Left lung (tissue), 10 donors: ENCODE data around the gene IL20RA. TPM values are rescaled to one million over a fixed set of nuclear protein-coding genes. Genes with fewer than 3 reads are reported as not detected.

ENCODE experiments used
- ATAC-seq: fragments of 200-7000 bp; cut with Tn5 transposase; one replicate; pipeline ENCODE4 v1.9.1; 2020; ENCODE audit warnings: moderate library complexity
- DNase-seq, 4 donors: peaks; one replicate each; pipeline ENCODE4 v3.0.0-alpha.2; 2013 to 2020
- H3K27ac ChIP-seq, 2 donors: fragments of 200-600 bp; sonication (generic) in 1 of 2; one replicate each; pipeline versions ENCODE4 v1.5.0 to v1.8.0; 2020 to 2021
- H3K27me3 ChIP-seq, 2 donors: fragments of 200-600 bp; sonication (generic) in 1 of 2; one replicate each; pipeline versions ENCODE4 v1.5.0 to v1.8.0; 2020 to 2021
- H3K36me3 ChIP-seq, 2 donors: fragments of 200-600 bp; sonication (generic) in 1 of 2; one replicate each; pipeline versions ENCODE4 v1.5.0 to v1.8.0; 2020 to 2021
- H3K4me1 ChIP-seq, 2 donors: fragments of 200-600 bp; one replicate each; pipeline ENCODE4 v1.8.0; 2021
- H3K4me3 ChIP-seq, 2 donors: fragments of 200-600 bp; sonication (generic) in 1 of 2; one replicate each; pipeline versions ENCODE4 v1.5.0 to v1.8.0; 2020 to 2021; ENCODE audit warnings: mild to moderate bottlenecking in 1 of 2
- H3K9me3 ChIP-seq, 2 donors: fragments of 200-600 bp; sonication (generic) in 1 of 2; one replicate each; pipeline versions ENCODE4 v1.5.0 to v1.8.0; 2020 to 2021
- CTCF ChIP-seq, 2 donors: fragments of 200-600 bp; sonication (generic) in 1 of 2; IDR thresholded peaks; one replicate each; pipeline versions ENCODE4 v1.5.0 to v1.8.0; 2021; ENCODE audit warnings: antibody characterized with exemption in 2 of 2
- intact Hi-C, 2 donors: fragments of 100-400 bp; cut with DNase I; formaldehyde crosslinking; loops; one replicate each; pipeline versions ENCODE4 v1.11.2 to v1.14.2; 2022
- polyA plus RNA-seq, 6 donors: library from polyadenylated mRNA; unstranded; fragments of 120-200 nt; gene quantifications; one replicate each; pipeline ENCODE4 v1.2.1, GENCODE V29; 2013; ENCODE audit not compliant: insufficient read length in 6 of 6
- total RNA-seq, 2 donors: library from RNA; stranded (reverse); fragmentation: NEBNext Ultra II Directional; extraction: Animal tissue kit (Norgen Biotek cat#: 25700); gene quantifications; one replicate each; pipeline ENCODE4 v1.2.1, GENCODE V29; 2021
- donor health status: DM: no; HTN: yes; CAD: no.
- donor health status: DM: no; HTN: no; CAD: no.

IL20RA gene
- total and polyA plus RNA-seq, 8 donors = 1.7 to 6.0 (median 2.6) TPM

GRCh38 chr6:136990754-136991153 is 54.0 kb downstream of the IL20RA start:
- H3K27me3 ChIP-seq = peaks cover 41 to 93% of the 10 kb centered on the region in 2 donors
- no peak for ATAC-seq
- H3K36me3 ChIP-seq = no peaks in the 10 kb centered on the region
- H3K4me1 ChIP-seq = peaks cover 6 to 8% of the 10 kb centered on the region in 2 donors
- no peak for DNase-seq
- intact Hi-C loops = no loop called here
- no peaks in the 10 kb centered on the region for H3K9me3 ChIP-seq
- H3K27ac ChIP-seq = no peak overlapping the region
- no peak for TF ChIP-seq CTCF (IDR thresholded peaks at IDR 0.05)
- H3K4me3 ChIP-seq = no peak overlapping the region

- no peak for ATAC-seq
- no peak for DNase-seq
- intact Hi-C loops = no loop called here
- TF ChIP-seq CTCF (IDR thresholded peaks at IDR 0.05) = no peak
- peaks cover 6 to 8% of the 10 kb centered on the region in 2 donors for H3K4me1 ChIP-seq
- H3K4me3 ChIP-seq = no peak overlapping the region
- peaks cover 41 to 90% of the 10 kb centered on the region in 2 donors for H3K27me3 ChIP-seq
- no peaks in the 10 kb centered on the region for H3K9me3 ChIP-seq
- H3K36me3 ChIP-seq = no peaks in the 10 kb centered on the region
- no peak overlapping the region for H3K27ac ChIP-seq
Observed at GRCh38 chr6:136990242-136990578, 54.6 kb downstream of the IL20RA start.

GRCh38 chr6:136989571-136990241 is 55.1 kb downstream of the IL20RA start:
- H3K27ac ChIP-seq = no peak overlapping the region
- peaks cover 6 to 8% of the 10 kb centered on the region in 2 donors for H3K4me1 ChIP-seq
- intact Hi-C loops = no loop called here
- H3K27me3 ChIP-seq = peaks cover 41 to 86% of the 10 kb centered on the region in 2 donors
- no peaks in the 10 kb centered on the region for H3K9me3 ChIP-seq
- TF ChIP-seq CTCF (IDR thresholded peaks at IDR 0.05) = no peak
- peak in 3 of 4 donors; percentile 43 to 80 (median 54) for DNase-seq
- H3K36me3 ChIP-seq = no peaks in the 10 kb centered on the region
- H3K4me3 ChIP-seq = peak overlapping the region in 1 of 2 donors; percentile 4
- peak; percentile 33 for ATAC-seq

GRCh38 chr6:136987526-136987925 is 57.2 kb downstream of the IL20RA start:
- Histone ChIP-seq H3K9me3 (no peaks in the 10 kb centered on the region), H3K27me3 (peaks cover 41 to 68% of the 10 kb centered on the region in 2 donors), H3K4me3 (no peak overlapping the region), H3K36me3 (no peaks in the 10 kb centered on the region), H3K27ac (no peak overlapping the region), H3K4me1 (peaks cover 6 to 8% of the 10 kb centered on the region in 2 donors)
- DNase-seq = no peak
- TF ChIP-seq CTCF (IDR thresholded peaks at IDR 0.05) = no peak
- ATAC-seq = no peak
- intact Hi-C loops = no loop called here

GRCh38 chr6:136985502-136985901 is 59.3 kb downstream of the IL20RA start:
- no peak for TF ChIP-seq CTCF (IDR thresholded peaks at IDR 0.05)
- Histone ChIP-seq H3K4me3 (no peak overlapping the region), H3K9me3 (no peaks in the 10 kb centered on the region), H3K4me1 (peaks cover 6 to 8% of the 10 kb centered on the region in 2 donors), H3K36me3 (no peaks in the 10 kb centered on the region), H3K27me3 (peaks cover 26 to 50% of the 10 kb centered on the region in 2 donors), H3K27ac (no peak overlapping the region)
- ATAC-seq (no peak), DNase-seq (no peak)
- intact Hi-C loops = no loop called here
